Gastrocnemius medialis (tissue), 4 donors: ENCODE data around the gene SPATA22.

Source experiments
- CTCF ChIP-seq, 5 experiments: fragments of 450-650 bp in 3 of 5; fragments of 200-600 bp in 2 of 5; sonication (generic) in 2 of 5; IDR thresholded peaks in 4 of 5; conservative IDR thresholded peaks in 1 of 5; 1 replicate in 4 of 5; 2 replicates in 1 of 5; pipeline ENCODE4 v1.5.1; 2016 to 2019; ENCODE audit warnings: antibody characterized with exemption in 5 of 5, mild to moderate bottlenecking in 3 of 5, moderate library complexity in 3 of 5
- POLR2A ChIP-seq, 2 donors: fragments of 450-650 bp; IDR thresholded peaks; one replicate each; pipeline ENCODE4 v1.6.1; 2017; ENCODE audit warnings: antibody characterized with exemption in 2 of 2, mild to moderate bottlenecking in 2 of 2, moderate library complexity in 2 of 2

GRCh38 chr17:3438368-3438767 is 33.3 kb downstream of the SPATA22 start:
- TF ChIP-seq CTCF (IDR thresholded peaks at IDR 0.05 in 4 of 5, conservative IDR thresholded peaks at IDR 0.05 in 1 of 5) = no peak
- no peak for TF ChIP-seq POLR2A (IDR thresholded peaks at IDR 0.05)
